ENCODE data around the gene SH3BP2.

- TF ChIP-seq ISL1 (CRISPR knock-in tag; IDR thresholded peaks at IDR 0.05) (no peak), PPARA (CRISPR knock-in tag; IDR thresholded peaks at IDR 0.05; ENCODE audit: borderline replicate concordance) (no peak), GLIS3 (CRISPR knock-in tag; IDR thresholded peaks at IDR 0.05) (no peak), POU6F1 (CRISPR knock-in tag; IDR thresholded peaks at IDR 0.05; ENCODE audit: borderline replicate concordance, low read depth) (no peak), CREB5 (CRISPR knock-in tag; IDR thresholded peaks at IDR 0.05; ENCODE audit: low read depth) (no peak), ESRRG (CRISPR knock-in tag; IDR thresholded peaks at IDR 0.05) (no peak), ARNTL (CRISPR knock-in tag; IDR thresholded peaks at IDR 0.05; ENCODE audit: borderline replicate concordance, low read depth) (no peak), ZFP30 (CRISPR knock-in tag; IDR thresholded peaks at IDR 0.05) (no peak), TOX (CRISPR knock-in tag; IDR thresholded peaks at IDR 0.05; ENCODE audit: borderline replicate concordance) (no peak), TSHZ2 (CRISPR knock-in tag; IDR thresholded peaks at IDR 0.05) (no peak), ZNF70 (CRISPR knock-in tag; IDR thresholded peaks at IDR 0.05) (no peak)
Measured at GRCh38 chr4:2824836-2825381, 32.0 kb downstream of the SH3BP2 start.

Measured in SK-N-SH treated with all-trans-retinoic acid at 6 μM for 48 hours (cell line).